Adipose tissue (tissue), 3 donors: Measurements from ENCODE around the gene TP53I11. TPM values are rescaled to one million over a fixed set of nuclear protein-coding genes. Genes with fewer than 3 reads are reported as not detected.

ENCODE experiments used
- polyA plus RNA-seq, 3 donors: library from polyadenylated mRNA; stranded (reverse); fragments of 200-250 nt; gene quantifications; one replicate each; pipeline ENCODE4 v1.2.3, GENCODE V29; 2013
- donor health status: healthy with polysubstance abuse.
- donor health status: Bipolar disorder and iron deficiency.
- donor health status: healthy.

The TP53I11 gene
- polyA plus RNA-seq, 3 donors: 39.4 to 75.9 (median 51.9) TPM

Other genes with a start within 250 kb of the TP53I11 start
- gene TSPAN18, start 223.9 kb downstream of the TP53I11 start, polyA plus RNA-seq: 10 to 100 TPM in 2 of 3 donors, 1 to 10 TPM in 1; 1.6 to 15.6 (median 14.4) TPM
- gene PRDM11, start 195.8 kb upstream of the TP53I11 start, polyA plus RNA-seq: 1 to 10 TPM; 2.8 to 7.5 (median 4.0) TPM